ENCODE data around the gene CORO7. TPM values are rescaled to one million over a fixed set of nuclear protein-coding genes. Genes with fewer than 3 reads are reported as not detected.
A peak's percentile ranks its signal among the peaks of the same experiment; 100 is the strongest.

CORO7 gene
- total RNA-seq, 2 experiments from 2014 or later = 167 to 176 TPM

- ATAC-seq (no peak), DNase-seq (no peak)
- peak overlapping the region; percentile 11 for H3K27ac Mint-ChIP-seq
- peak overlapping the region; percentile 31 for H3K4me3 Mint-ChIP-seq
- H3K27me3 Mint-ChIP-seq (ENCODE audit: low read depth) = peaks cover 6% of the 10 kb centered on the region
- POLR2A ChIA-PET = interaction anchor here (1.1 to 2.2 kb wide), 5 partner anchors 11 to 159 kb away, joined by 3 to 5 read pairs (median 3); partner anchors contain the start of gene PAM16
- H3K36me3 Mint-ChIP-seq (ENCODE audit: low read depth) = peaks cover 19% of the 10 kb centered on the region
- no peaks in the 10 kb centered on the region for H3K9me3 Mint-ChIP-seq (ENCODE audit: insufficient read depth)
- CTCF ChIA-PET = interaction anchor here (0.6 to 5.9 kb wide), 12 partner anchors 9 to 90 kb away, joined by 3 to 30 read pairs (median 5); partner anchors contain the start of genes PAM16 and TFAP4
- peaks cover 43% of the 10 kb centered on the region for H3K4me1 Mint-ChIP-seq (ENCODE audit: low read depth)
Measured at GRCh38 chr16:4309102-4309832, 107.1 kb downstream of the CORO7 start.

- POLR2A ChIA-PET = interaction anchor here (0.6 to 2.2 kb wide), 9 partner anchors 9 to 170 kb away, joined by 3 to 8 read pairs (median 3); partner anchors contain the start of genes GLIS2 and PAM16
Measured at GRCh38 chr16:4307215-4308037, 109.0 kb downstream of the CORO7 start.

DNA sequence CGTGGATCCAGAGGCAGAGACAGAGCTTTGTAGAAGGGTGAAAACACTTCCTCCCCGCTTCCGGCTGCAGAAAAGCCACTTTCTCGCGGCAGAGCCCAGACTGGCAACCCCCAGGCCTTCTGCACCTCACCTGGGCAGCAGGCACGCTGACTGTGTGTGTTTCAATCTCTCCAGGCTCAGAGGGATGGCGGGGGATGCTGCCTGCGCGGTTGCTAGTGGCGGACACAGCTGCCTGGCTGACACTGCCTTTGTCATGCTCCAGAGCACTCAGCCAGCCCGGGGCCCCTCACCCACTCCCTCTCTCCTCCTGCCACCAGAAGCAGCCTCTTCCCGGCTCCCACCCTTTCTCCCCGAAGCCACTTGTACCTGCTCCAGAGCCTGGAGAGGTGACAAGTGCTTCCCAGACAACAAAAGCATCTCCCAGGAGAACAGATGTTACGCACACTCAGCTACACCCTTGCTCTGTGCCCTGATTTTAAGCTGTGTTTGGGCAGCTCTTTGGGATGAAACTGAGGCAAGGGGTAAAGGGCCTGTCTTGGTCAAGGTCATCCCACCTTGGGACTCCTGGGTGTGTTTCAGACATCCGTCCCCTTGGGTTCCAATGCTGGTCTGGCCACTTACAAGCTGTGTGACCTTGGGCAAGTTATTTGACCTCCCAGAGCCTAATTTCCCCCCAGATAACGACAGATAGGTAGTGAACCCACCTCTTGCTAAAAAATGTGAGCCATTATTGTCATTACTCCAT lies 109.8 kb downstream of the CORO7 start:
- peak overlapping the region; percentile 98 for H3K4me3 Mint-ChIP-seq
- ATAC-seq (peak; percentile 5), DNase-seq (peak; percentile 69)
- no peaks in the 10 kb centered on the region for H3K27me3 Mint-ChIP-seq (ENCODE audit: low read depth)
- peak overlapping the region; percentile 98 for H3K27ac Mint-ChIP-seq
- peaks cover 25% of the 10 kb centered on the region for H3K36me3 Mint-ChIP-seq (ENCODE audit: low read depth)
- CTCF ChIA-PET = interaction anchor here (0.5 to 5.9 kb wide), 9 partner anchors 18 to 53 kb away, joined by 3 to 25 read pairs (median 3); partner anchors contain the start of gene TFAP4
- H3K9me3 Mint-ChIP-seq (ENCODE audit: insufficient read depth) = no peaks in the 10 kb centered on the region
- H3K4me1 Mint-ChIP-seq (ENCODE audit: low read depth) = peaks cover 43% of the 10 kb centered on the region
- POLR2A ChIA-PET = interaction anchor here (1.0 to 2.2 kb wide), 5 partner anchors 34 to 170 kb away, joined by 3 to 5 read pairs (median 3); partner anchors contain the start of gene PAM16

More at GRCh38 chr16:4307215-4308037, 109.0 kb downstream of the CORO7 start:
- peak; percentile 97 for DNase-seq
- H3K27ac Mint-ChIP-seq = peak overlapping the region; percentile 98
- CTCF ChIA-PET = interaction anchor here (0.7 to 5.9 kb wide), 9 partner anchors 9 to 199 kb away, joined by 3 to 25 read pairs (median 9); partner anchors contain the start of genes HMOX2 and TFAP4
- H3K4me3 Mint-ChIP-seq = peak overlapping the region; percentile 98
- peaks cover 43% of the 10 kb centered on the region for H3K4me1 Mint-ChIP-seq (ENCODE audit: low read depth)
- H3K27me3 Mint-ChIP-seq (ENCODE audit: low read depth) = no peaks in the 10 kb centered on the region
- H3K9me3 Mint-ChIP-seq (ENCODE audit: insufficient read depth) = no peaks in the 10 kb centered on the region
- ATAC-seq = peak; percentile 96
- peaks cover 25% of the 10 kb centered on the region for H3K36me3 Mint-ChIP-seq (ENCODE audit: low read depth)

Other genes with a start within 250 kb of the CORO7 start
- gene SRL, start 174.5 kb downstream of the CORO7 start, total RNA-seq = not detected
- gene TFAP4, start 143.6 kb downstream of the CORO7 start, total RNA-seq = 10 to 100 TPM; 21.0 to 24.7 TPM
- gene GLIS2, start 100.5 kb downstream of the CORO7 start, total RNA-seq = under 1 TPM; 0.16 TPM
- gene PAM16, start 65.3 kb downstream of the CORO7 start, total RNA-seq = 10 to 100 TPM; 33.3 to 40.3 TPM
- gene VASN, start 44.7 kb downstream of the CORO7 start, total RNA-seq = not detected
- 10 to 100 TPM; 55.1 to 61.4 TPM for gene DNAJA3, start 9.3 kb upstream of the CORO7 start, total RNA-seq
- 10 to 100 TPM; 53.6 to 55.6 TPM for gene NMRAL1, start 58.0 kb upstream of the CORO7 start, total RNA-seq
- gene HMOX2, start 59.8 kb upstream of the CORO7 start, total RNA-seq = 10 to 100 TPM; 92.6 to 97.4 TPM
- 10 to 100 TPM; 44.0 to 48.7 TPM for gene CDIP1, start 122.2 kb upstream of the CORO7 start, total RNA-seq
- under 1 TPM; 0.13 TPM for gene C16orf96, start 139.7 kb upstream of the CORO7 start, total RNA-seq
- gene UBALD1, start 198.3 kb upstream of the CORO7 start, total RNA-seq = 10 to 100 TPM; 15.0 to 18.9 TPM
- gene MGRN1, start 208.2 kb upstream of the CORO7 start, total RNA-seq = 10 to 100 TPM; 77.3 to 80.6 TPM